Activated naive CD8-positive, alpha-beta T cell (primary cell): Measurements from ENCODE around the gene ANXA11.
A peak's percentile ranks its signal among the peaks of the same experiment; 100 is the strongest.
"Not testable (repeated sequence)": the region's sequence is repeated elsewhere in the genome, so short reads cannot be mapped to it uniquely, and the experiment has no call there.

Source experiments
- H3K27ac Mint-ChIP-seq: one replicate; pipeline ENCODE4 v1.8.0; 2021; ENCODE audit warnings: mixed read lengths
- H3K27me3 Mint-ChIP-seq: one replicate; pipeline ENCODE4 v1.8.0; 2021; ENCODE audit warnings: mixed read lengths
- H3K36me3 Mint-ChIP-seq: one replicate; pipeline ENCODE4 v1.8.0; 2021; ENCODE audit warnings: mixed read lengths
- H3K4me1 Mint-ChIP-seq: one replicate; pipeline ENCODE4 v1.8.0; 2021; ENCODE audit warnings: low read depth, mixed read lengths
- H3K4me3 Mint-ChIP-seq: one replicate; pipeline ENCODE4 v1.8.0; 2021; ENCODE audit warnings: mild to moderate bottlenecking, mixed read lengths
- H3K9me3 Mint-ChIP-seq: one replicate; pipeline ENCODE4 v1.8.0; 2021; ENCODE audit warnings: low read depth, mixed read lengths

Gene ANXA11

DNA sequence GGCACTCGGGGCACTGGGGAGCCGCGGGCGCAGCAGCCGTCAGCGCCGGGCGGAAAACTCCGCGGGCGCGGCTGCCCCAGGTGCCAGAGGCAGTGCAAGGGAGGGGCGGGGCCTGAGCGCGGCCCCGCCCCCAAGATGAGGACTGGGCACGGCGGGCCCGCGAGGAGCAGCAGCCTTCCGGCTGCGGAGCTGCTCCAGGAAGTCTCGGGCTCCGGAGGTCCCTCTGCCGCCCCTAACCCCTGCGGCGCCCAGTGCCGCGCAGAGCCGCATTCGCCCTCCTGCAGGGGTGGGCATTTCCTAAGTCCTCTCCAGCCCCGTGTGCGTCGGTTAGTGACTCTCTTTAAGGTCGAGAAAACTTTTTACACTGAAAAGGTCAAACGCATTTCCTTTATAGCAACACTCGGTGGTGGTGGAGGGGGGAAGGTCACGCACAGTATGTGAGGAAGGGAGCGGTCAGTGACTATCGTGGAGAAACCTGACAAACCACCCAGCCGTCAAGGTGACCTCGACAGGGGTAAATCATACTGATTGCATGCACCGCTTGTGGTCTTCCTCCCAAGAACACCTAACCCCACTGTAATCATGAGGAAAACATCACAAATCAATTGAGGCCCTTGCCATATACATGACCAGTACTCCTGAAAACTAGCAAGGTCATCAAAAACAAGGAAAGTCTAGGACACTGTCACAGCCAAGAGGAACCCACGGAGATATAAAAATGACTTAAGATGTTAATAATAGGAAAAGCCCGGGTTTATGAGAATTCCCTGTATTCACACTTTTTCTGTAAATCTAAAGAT lies at the start of gene ANXA11:
ANXA11 (minus strand) TSS at position 61 of the 800 bp plus-strand sequence. CDS start 32,676 bp downstream, outside the sequence.
- H3K4me3 Mint-ChIP-seq: peak within 1 kb of the TSS; percentile 96
- H3K27ac Mint-ChIP-seq: peak within 1 kb of the TSS; percentile 95
- H3K27me3 Mint-ChIP-seq: no peaks in the 10 kb centered on the region
- H3K4me1 Mint-ChIP-seq: peaks cover 56% of the 10 kb centered on the region
- H3K36me3 Mint-ChIP-seq: peaks cover 5% of the 10 kb centered on the region
- no peaks in the 10 kb centered on the region for H3K9me3 Mint-ChIP-seq

DNA sequence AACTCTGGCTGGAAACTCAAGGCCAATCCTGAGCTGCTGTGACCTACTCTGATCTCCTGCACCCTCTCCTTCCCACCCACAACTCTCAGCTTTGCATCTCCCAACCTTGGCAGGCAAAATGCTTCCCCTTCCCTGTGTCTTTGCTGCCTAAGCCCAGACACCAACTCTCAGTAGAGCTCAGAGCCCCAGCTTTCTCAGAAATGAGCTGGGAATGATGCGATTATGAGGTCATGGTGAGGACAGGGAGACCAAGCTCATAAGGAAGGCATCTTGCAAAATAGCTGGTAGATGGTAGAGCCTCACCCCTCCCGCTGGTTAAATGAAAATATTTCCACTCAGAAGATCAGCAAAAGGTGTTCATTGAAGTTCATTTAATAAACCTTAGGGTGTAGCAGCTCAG lies 49.4 kb upstream of the ANXA11 start:
- H3K27ac Mint-ChIP-seq, H3K4me1 Mint-ChIP-seq, H3K9me3 Mint-ChIP-seq, H3K4me3 Mint-ChIP-seq, H3K27me3 Mint-ChIP-seq, H3K36me3 Mint-ChIP-seq: not testable (repeated sequence)

DNA sequence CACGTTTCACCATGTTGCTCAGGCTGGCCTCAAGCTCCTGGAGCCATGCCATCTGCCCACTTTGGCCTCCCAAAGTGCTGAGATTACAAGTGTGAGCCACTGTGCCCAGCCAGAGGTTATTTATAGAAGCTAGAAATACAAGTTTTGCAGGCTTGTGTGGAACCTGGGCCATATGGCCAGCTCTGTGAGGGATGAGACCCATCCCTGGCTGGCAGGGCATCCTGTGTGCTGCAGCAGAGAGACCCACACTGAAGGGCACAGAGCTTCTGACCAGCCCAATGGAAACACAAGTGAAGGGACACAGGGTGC lies 48.6 kb upstream of the ANXA11 start:
- not testable (repeated sequence) for H3K9me3 Mint-ChIP-seq, H3K27me3 Mint-ChIP-seq, H3K36me3 Mint-ChIP-seq, H3K4me1 Mint-ChIP-seq, H3K27ac Mint-ChIP-seq, H3K4me3 Mint-ChIP-seq

DNA sequence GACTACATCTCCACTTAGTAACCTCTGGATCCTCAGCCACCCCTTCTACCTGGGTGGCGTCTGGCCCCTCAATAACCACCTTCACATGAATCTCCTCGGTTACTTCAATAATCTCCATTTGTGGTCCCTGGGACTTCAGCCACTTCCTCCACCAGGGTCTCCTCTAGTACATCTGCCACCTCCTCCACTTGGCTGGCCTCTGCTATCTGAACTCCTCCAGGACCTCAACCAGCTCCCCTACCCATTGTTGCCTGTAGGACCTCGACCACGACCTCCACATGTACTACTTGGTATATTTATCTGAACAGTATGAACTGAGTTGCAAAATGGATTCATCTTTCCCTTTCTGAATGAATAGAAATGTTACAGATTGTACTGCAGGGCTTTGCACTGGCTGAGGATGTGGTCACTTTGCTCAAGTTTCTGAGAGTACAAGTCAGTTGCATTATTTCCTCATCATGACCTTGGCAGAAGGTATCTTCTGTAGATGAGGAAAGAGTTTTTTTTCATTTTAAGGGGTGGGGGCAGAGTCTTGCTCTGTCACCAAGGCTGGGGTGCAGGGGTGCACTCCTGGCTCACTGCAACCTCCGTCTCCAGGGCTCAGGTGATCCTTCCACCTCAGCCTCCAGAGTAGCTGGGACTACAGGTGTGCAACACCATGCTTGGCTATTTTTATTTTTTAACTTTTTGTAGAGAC lies 48.1 kb upstream of the ANXA11 start:
- Mint-ChIP-seq H3K36me3 (no peaks in the 10 kb centered on the region), H3K27ac (no peak overlapping the region), H3K27me3 (peaks cover 5% of the 10 kb centered on the region), H3K9me3 (no peaks in the 10 kb centered on the region), H3K4me1 (no peaks in the 10 kb centered on the region), H3K4me3 (no peak overlapping the region)

DNA sequence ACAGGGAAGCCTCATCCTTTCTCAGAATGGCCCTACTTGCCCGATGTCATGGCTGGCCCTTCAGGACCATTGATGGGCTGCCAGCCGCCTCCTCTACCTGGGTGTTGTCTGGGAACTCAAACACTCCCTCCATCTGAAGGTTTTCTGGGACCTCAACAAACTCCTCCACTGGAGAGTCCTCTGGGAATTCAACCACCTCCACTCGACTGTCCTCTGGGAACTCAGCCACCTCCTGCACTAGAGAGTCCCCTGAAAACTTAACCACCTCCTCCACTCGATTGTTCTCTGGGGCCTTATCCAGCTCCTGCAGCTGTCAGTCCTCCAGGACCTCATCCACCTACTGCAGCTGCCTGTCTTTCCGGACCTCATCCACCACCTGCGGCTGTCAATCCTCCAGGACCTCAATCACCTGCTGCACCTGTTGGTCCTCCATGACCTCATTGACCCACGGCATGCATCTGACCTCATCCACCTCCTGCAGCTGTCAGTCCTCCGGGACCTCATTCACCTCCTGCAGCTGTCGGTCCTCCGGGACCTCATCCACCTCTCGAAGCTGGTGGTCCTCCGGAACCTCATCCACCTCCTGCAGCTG lies 47.1 kb upstream of the ANXA11 start:
- no peaks in the 10 kb centered on the region for H3K36me3 Mint-ChIP-seq
- H3K27ac Mint-ChIP-seq: no peak overlapping the region
- H3K27me3 Mint-ChIP-seq: peaks cover 5% of the 10 kb centered on the region
- H3K4me3 Mint-ChIP-seq: no peak overlapping the region
- H3K9me3 Mint-ChIP-seq: no peaks in the 10 kb centered on the region
- no peaks in the 10 kb centered on the region for H3K4me1 Mint-ChIP-seq

DNA sequence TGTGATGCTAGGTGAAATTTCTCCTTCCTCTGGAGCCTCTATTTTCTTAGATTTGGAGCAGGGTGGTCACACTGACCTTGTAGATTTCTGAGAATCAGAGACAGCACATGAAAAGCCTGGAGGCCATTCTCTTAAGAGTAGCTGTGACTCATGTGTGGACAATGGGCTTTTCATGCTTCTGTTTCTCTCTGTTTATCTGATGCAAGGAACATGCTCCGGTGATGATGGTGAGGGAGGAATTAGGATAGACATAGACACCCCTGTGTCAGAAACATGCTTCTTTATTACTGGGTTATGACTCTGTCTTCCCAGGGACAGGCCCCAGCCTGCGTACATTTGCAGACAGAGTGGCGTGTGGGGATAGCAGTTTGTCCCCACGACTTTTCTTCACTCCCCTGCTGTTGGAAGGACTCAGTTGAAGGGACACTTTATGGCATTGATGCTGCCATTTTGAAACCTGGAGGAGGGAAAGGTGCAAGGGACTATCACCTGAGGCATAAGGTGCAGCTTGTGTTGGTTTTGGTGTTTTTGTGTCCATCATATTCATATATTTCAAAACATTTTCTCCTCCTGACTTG lies 46.5 kb upstream of the ANXA11 start:
- not testable (repeated sequence) for H3K27me3 Mint-ChIP-seq, H3K9me3 Mint-ChIP-seq, H3K27ac Mint-ChIP-seq, H3K4me3 Mint-ChIP-seq, H3K36me3 Mint-ChIP-seq, H3K4me1 Mint-ChIP-seq

DNA sequence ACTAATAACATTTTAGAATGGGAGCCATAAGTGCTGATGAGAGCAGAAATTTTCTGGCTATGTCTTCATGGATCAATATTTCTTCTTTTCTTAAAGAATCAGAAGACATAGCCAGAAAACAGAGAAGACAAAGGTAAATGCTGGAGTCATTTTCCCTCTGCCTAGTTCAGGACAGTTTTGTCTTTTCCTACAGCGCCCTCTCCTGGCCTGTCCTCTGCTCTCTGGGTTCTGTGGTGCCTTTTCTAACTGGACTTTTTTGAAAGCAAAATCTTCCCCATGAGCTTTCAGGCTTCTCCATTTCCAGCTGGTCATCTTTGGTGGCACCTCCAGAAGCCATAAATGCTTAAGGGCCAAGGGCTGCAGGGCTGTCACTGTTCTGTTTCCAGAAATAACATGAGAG lies 45.1 kb upstream of the ANXA11 start:
- not testable (repeated sequence) for H3K27me3 Mint-ChIP-seq, H3K9me3 Mint-ChIP-seq, H3K4me3 Mint-ChIP-seq, H3K36me3 Mint-ChIP-seq, H3K27ac Mint-ChIP-seq, H3K4me1 Mint-ChIP-seq

DNA sequence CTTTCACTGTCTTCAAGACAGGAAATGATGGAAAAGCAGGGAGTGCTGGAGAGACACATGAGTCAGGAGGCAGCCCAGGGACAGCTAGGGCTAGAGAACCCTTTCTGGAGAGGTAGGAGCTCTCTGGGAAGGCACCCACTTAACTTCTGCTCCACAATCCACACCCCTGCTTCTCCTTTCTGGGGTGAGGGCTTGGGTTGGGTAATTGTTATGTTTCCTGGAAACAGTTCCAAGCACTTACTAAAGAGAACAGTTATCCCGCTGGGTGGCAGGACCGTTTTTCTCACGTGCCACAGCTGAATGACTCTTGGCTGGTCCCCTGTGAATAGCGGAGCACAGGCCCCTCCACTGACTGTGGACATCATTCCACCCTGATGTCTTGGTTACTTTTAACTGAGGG lies 44.6 kb upstream of the ANXA11 start:
- H3K36me3 Mint-ChIP-seq, H3K27me3 Mint-ChIP-seq, H3K4me1 Mint-ChIP-seq, H3K9me3 Mint-ChIP-seq, H3K4me3 Mint-ChIP-seq, H3K27ac Mint-ChIP-seq: not testable (repeated sequence)

DNA sequence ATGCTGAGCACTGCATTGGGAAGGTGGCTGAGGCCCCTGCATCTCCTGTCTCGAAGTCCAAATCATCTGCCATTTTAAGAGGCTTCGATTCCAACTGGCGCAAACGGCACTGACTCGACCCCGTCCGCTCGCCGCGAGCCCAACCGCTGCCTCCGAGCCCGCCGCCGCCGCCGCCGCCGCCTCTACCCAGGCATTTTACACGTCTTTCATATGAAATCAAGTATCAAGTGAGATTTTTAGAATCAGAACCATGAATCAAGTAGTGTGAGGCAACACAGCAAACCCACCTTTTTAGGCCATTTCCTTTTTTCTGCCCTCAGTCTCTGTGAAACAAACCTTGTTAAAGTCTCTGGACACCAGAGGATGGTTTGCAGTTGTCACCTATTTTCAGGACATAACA lies 42.3 kb upstream of the ANXA11 start:
- not testable (repeated sequence) for H3K9me3 Mint-ChIP-seq, H3K27me3 Mint-ChIP-seq, H3K4me3 Mint-ChIP-seq, H3K36me3 Mint-ChIP-seq, H3K27ac Mint-ChIP-seq, H3K4me1 Mint-ChIP-seq

DNA sequence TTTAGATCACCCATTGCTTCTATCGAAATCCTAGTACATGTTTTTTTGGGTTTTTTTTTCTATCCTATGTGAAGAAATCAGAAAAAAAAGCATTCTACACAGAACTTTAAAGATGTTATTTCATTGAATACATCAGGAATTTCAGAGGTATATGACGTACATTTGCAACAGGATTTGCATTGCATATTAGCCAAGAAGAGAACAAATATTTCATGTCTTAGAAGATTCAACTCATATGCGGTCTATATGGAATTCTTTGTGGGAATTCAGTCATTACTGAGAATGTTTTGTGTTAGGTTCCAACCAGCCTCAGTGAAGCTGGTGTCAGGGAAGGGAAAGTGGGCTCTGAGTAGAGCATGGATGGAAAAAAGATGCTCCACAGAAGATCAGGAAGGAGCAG lies 39.0 kb upstream of the ANXA11 start:
- not testable (repeated sequence) for H3K4me1 Mint-ChIP-seq, H3K9me3 Mint-ChIP-seq, H3K27ac Mint-ChIP-seq, H3K27me3 Mint-ChIP-seq, H3K36me3 Mint-ChIP-seq, H3K4me3 Mint-ChIP-seq

DNA sequence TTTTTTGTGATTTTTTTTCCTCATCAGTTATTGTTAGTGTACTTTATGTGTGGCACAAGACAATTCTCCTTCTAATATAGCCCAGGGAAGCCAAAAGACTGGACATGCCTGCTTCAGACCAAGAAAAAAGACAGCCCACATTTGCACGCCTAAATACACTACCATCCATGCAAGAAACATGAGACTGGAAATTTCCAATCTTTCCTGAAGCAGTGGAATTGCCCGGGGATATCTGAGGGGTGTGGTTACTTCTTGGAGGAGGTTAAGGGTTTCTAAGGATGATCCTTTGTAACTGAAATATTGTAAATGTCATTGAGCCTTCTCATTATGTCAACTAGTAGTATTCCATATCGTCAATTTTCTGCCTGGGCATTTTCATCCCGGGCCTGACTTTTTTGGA lies 37.0 kb upstream of the ANXA11 start:
- H3K36me3 Mint-ChIP-seq, H3K27me3 Mint-ChIP-seq, H3K4me3 Mint-ChIP-seq, H3K4me1 Mint-ChIP-seq, H3K27ac Mint-ChIP-seq, H3K9me3 Mint-ChIP-seq: not testable (repeated sequence)

DNA sequence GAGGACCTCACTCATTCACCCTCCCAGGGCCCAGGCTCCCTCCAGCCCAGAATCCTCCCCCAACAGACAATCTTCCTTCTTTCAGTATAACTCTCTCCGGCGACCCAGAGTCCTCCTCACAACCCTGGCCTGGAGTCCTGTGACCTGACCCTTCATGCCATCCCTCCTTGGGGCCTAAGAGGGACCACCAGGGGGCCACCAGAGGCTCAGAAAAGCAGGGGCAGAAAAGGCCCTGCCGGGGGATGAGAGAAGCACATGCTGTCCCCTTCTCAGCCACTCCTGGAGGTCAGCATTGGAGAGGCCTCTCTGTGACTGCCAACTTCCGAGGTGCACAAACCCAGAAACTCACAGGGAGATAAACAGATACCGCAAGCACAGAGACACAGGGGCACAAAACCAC lies 31.1 kb upstream of the ANXA11 start:
- H3K36me3 Mint-ChIP-seq, H3K4me3 Mint-ChIP-seq, H3K27ac Mint-ChIP-seq, H3K9me3 Mint-ChIP-seq, H3K4me1 Mint-ChIP-seq, H3K27me3 Mint-ChIP-seq: not testable (repeated sequence)

DNA sequence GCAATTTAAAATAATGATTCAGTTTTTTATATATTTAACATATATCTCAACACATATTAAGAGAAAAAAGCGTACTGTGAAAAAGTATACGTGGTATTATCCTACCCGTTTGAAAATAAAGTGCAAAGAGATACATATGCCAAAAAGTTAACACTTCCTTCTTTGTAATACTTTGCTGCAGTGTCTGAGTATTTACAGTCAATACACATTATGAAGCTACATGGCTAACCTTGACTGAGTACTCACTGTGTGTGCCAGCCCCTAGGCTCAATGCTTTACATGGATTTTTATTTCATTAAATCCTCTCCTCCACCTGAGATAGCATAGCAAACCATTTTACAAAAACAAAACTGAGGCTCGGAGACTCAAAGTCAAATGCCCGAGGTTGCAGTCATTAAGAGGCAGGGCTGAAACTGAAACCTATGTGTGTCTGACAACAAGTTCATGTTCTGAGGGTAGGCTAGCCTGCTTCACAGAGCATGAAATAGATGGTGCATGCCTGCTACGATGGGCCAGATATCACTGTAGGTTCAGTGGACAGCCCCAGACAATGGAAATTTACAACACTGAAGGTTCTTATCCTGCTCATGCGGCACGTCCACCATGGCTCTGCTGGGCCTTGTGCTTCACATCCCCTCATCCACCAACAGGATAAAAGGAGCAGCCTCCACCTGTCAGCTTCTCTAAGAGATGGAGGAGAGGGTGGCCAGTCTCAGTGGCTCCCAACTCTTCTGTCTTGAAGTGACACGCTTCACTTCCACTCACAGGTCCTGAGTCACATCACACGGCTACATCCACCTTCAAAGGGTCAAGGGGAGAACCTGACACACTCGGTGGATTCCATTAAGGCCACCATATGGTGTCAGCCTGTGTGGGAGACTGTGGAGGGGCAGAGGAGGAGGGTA lies 29.2 kb upstream of the ANXA11 start:
- H3K4me1 Mint-ChIP-seq, H3K4me3 Mint-ChIP-seq, H3K9me3 Mint-ChIP-seq, H3K27ac Mint-ChIP-seq, H3K36me3 Mint-ChIP-seq, H3K27me3 Mint-ChIP-seq: not testable (repeated sequence)

DNA sequence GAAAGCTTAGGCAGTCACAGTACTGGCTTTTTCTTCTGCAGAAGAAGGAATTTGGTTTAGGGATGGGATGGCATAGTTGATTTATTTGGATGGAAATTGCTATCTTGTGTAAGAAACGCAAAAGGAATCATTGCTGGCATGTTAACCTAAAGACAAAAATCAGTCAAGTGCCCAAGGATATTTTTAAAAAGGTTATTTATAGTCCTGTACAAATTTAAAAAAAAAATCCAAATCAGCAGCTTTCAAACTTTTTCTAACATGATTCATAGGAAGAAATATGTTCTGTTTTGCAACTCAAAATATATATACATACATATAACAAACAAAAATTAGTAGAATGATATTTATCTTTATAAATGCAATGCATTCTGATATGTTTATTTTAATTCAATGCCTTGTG lies 28.5 kb upstream of the ANXA11 start:
- H3K27ac Mint-ChIP-seq, H3K4me1 Mint-ChIP-seq, H3K27me3 Mint-ChIP-seq, H3K4me3 Mint-ChIP-seq, H3K9me3 Mint-ChIP-seq, H3K36me3 Mint-ChIP-seq: not testable (repeated sequence)

DNA sequence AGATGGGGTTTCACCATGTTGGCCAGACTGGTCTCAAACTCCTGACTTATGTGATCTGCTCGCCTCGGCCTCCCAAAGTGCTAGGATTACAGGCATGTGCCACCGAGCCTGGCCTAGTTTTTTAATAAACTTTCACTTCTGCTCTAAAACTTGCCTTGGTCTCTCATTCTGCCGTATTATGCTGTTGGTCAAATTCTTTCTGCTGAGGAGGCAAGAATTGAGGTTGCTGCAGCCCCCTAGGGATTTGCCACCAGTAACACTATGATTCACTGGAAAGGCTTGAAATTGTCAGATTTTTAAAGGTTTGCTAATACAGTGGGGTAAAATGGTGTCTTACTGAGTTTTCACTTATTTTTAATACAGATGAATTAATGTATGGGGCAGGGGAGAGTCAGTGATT lies 21.4 kb upstream of the ANXA11 start:
- H3K36me3 Mint-ChIP-seq, H3K27me3 Mint-ChIP-seq, H3K4me1 Mint-ChIP-seq, H3K27ac Mint-ChIP-seq, H3K9me3 Mint-ChIP-seq, H3K4me3 Mint-ChIP-seq: not testable (repeated sequence)
